GM19468 (cell line): ENCODE data around the gene ATP1B3.
"Not testable (repeated sequence)": the region's sequence is repeated elsewhere in the genome, so short reads cannot be mapped to it uniquely, and the experiment has no call there.

Experiments
- ATAC-seq: cut with Tn5 transposase; IDR thresholded peaks from one replicate; pipeline ENCODE4 v1.9.1; 2021; ENCODE audit warnings: mild to moderate bottlenecking, moderate library complexity, moderate number of reproducible peaks; ENCODE audit not compliant: unreplicated experiment; ENCODE audit errors: extremely low read depth

ATP1B3 gene

DNA sequence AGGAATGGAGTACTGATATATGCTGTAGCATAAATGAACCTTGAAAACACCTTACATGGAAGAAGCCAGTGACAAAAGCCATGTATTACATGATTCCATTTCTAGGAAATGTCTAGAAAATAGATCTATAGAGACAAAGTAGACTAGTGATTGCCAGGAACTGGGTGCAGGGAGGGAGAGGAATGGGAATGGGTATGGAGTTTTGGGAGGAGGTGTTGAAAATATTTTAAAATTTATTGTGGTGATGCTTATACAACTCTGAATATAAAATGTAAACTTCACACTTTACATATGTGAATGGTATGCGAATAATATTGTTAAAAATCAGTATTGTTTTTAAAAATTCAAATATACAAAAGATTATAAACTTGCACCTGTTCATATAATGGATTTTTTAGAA, 22.5 kb downstream of the ATP1B3 start:
- no peak for ATAC-seq

DNA sequence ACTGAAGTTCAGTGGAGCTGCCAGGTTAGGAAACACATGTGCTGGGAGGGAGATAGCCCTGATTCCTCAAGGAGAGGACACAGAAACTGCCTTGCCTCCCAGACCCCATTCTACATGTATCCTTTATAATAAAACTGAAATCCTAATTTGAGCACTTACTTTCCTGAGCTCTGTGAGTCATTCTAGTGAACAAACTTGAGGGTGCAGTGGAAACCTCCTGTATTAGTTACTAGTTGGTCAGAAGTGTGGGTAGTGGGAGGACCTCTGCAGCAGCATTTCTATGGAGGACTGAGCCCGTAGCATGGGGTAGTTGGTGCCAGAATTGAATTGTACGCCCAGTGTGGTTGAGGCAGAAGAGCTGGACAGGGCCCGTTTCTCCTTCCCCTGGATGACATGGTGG, 23.9 kb downstream of the ATP1B3 start:
- ATAC-seq, result no peak

DNA sequence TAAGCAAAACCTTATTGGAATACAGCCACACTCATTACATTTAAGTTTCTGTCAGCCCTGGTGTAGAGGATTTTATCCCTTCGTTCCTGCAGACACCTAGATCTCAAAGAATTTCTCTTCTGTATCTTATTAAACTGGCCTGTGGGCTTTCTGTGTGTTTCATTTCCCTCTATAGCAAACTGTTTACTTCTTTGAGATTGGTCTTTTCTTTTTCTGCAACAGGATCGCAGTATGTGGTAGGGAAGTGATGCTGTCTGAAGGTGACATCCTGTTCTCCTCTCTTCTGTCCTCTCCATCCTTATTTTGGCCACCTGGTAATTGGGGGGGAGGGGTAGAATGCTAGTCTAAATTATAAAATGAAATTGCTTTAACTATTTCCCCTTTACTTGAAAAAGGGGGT, 25.5 kb downstream of the ATP1B3 start:
- no peak for ATAC-seq

DNA sequence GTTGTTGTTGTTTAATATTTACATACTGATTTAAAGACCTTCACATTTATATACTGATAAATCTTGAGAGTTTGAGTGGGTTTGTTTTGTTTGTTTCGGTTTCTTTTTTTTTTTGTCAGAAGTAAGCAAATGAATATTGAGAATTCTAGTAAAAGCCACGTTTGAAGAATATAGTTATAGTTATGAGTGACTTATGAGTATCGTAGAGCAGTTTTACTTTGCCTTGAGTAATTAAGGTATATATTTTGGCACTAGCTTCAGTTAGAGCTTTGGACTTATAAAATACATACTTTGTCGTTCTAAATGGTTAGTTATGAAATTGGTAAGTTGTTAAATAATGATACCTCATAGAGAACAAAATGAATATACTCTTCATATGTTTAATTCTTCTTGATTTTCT, 27.8 kb downstream of the ATP1B3 start:
- no peak for ATAC-seq

DNA sequence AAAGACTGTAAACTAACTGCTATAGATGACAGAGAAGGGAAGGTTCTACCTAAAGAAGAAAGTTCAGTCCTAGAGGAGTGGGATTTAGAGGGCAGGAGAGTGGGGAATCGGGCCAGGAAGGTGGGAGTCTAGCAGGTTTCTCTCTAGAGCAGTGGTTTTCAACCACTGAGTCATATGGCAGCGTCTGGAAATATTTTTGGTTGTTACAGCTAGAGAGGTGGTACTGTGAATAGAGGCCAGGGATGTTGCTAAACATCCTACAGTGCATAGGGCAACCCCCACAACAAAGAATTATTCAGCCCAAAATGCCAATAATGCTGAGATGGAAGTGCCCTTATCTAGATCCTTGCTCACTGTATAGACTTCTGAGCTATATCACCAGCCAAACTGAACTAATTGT, 28.7 kb downstream of the ATP1B3 start:
- ATAC-seq, result no peak

DNA sequence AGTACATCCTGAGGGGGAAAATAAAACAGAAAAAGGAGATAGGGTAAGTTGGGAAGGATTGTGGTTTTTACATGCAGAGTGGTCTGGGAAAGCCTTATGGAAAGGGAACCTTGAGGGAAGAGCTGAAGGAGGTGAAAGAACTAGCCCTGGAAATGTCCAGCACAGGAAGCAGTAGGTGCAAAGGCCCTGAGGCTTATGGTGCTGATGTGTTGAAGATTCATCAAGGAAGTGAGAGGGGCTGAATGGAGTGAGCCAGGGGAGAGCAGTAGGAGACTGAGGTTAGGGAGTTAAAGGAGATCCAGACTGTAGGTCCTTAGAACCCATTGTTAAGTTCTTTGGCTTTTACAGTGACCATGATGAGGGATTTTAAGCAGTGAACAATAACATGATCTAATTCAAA, 33.0 kb downstream of the ATP1B3 start:
- ATAC-seq, result no peak

DNA sequence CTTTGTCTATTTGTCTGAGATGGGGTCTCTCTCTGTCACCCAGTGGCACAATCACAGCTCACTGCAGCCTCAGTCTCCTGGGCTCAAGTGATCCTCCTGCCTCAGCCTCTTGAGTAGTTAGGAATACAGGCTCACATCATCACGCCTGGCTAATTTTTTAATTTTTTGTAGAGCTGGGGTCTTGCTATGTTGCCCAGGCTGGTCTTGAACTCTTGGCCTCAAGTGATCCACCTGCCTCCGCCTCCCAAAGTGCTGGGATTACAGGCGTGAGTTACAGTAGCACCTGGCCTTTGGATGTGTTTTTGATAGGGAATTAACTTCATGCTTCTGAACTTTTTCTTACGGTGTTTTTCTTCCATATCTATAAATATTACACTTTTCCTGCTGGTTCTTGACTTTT, 33.5 kb downstream of the ATP1B3 start:
- ATAC-seq, result not testable (repeated sequence)

DNA sequence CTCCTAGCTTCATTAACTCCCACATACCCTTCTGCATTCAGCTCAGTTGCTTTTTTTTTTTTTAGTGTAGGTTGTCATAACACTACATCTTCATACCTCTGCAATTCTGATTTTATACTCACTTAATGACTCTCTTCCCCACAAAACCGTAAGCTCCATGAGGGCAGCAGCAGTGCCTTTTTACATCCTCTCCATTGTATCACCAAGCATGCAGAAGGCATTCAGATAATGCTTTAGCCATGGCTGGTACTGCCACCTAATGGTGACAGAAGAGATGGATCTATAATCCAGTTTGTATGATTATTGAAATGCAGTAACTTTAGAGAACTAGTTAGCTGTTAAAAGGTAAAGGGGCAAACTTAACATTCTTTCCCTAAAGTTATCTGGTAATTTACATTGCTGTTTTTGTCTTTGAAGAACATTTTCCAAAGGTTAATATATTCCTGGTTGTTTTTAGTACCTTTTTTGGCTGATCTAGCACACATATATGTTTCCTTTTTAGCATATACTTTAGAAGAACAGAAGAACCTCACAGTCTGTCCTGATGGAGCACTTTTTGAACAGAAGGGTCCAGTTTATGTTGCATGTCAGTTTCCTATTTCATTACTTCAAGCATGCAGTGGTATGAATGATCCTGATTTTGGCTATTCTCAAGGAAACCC, 36.8 kb downstream of the ATP1B3 start:
- no peak for ATAC-seq

DNA sequence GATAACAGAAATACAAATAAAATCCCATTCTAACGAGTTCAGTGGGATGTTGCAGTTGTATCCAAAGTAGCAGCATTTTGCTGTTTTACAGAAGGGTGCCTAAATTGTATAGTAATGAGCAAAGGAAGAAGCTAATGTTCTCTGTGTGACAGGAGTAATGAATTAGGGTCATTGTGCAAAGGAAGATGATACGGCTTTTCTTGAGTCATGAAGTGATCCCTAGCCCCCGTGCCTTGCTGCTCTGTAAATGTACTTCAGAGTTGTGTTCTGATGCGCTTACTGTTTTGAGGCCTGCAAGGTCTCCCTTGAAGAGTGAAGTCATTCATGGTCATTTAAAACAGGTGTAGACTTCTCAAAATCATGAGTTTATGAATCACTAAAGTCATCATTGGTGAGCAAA, 37.9 kb downstream of the ATP1B3 start:
- no peak for ATAC-seq

DNA sequence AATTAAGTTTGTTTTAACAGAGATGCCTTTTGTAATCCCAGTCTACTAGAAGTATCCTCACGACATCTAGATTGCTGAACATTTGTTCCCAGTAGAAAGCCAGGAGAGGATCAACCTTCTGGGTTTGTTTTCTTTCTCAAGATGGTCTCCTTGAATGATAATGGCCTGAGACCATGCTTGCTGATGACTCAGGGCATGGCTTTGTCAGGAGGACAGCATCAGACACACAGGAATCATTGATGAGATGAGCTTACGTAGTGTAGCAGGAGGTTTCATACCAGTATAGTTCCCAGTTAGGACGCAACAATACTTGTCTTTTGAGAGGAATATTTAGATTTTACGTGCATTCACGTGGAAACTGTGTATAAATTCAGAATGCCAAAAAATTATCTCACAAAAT, 38.6 kb downstream of the ATP1B3 start:
- ATAC-seq, result no peak

DNA sequence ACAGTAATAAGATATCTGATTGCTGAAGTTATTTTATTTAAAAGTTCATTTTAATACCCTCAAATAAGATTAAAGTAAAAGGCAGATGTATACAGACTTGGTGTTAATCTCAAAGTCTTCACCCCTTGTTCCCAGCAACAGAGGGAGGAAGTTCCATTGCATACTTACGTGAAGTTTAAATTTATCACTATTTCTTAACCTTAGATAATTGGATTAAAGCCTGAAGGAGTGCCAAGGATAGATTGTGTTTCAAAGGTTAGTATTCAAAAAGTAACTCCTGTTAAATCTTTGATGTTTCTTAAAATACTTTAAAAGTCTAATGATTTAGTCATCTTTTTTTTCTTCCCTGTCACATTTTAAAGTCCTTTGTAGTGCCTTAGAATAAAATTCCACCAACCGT, 39.3 kb downstream of the ATP1B3 start:
- no peak for ATAC-seq

DNA sequence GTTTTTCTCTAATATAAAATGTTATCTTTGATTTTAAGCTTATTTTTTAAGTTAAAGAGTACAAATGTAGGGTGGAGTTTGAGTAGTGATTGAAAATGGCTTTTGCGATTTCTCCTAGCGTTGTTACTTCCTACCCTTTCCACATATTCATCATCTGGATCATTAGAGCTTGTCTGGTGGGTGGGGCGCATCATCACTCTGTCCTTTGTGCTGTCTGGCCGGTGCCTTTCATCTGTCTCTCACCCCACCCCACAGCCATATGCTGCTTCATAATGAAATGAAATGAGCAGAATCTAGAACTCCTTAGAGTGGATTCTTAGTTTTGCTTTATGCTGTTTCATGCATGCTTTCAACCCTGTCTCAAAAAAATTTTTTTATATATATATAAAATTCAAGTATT, 44.3 kb downstream of the ATP1B3 start:
- ATAC-seq, result no peak

DNA sequence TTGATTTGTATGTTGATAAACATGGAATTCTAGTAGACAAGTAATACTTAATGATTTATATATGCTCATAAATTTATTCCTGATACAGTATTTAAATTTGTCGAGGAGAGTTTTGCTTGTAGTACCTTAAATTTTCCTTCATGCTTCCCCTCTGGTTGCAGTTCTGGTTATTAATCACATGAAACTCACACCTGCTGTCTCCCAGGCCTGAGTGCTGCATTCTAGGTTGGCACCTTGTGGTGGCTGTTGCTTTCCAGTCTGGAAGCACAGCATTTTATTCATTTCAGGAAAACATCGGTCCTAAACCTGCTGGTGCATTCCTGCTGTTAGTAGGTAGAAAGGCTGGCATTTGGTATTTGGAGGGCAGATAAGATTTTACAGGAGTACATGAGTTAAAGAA, 44.9 kb downstream of the ATP1B3 start:
- no peak for ATAC-seq

DNA sequence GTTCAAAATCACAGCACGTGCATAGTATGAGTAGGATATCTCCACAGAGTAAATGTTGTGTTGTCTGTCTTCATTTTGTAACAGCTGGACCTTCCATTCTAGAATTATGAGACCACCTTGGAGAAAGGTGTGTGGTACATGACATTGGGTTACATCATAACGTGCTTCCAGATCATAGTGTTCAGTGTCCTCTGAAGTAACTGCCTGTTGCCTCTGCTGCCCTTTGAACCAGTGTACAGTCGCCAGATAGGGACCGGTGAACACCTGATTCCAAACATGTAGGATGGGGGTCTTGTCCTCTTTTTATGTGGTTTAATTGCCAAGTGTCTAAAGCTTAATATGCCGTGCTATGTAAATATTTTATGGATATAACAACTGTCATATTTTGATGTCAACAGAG, 49.2 kb downstream of the ATP1B3 start:
- not testable (repeated sequence) for ATAC-seq

DNA sequence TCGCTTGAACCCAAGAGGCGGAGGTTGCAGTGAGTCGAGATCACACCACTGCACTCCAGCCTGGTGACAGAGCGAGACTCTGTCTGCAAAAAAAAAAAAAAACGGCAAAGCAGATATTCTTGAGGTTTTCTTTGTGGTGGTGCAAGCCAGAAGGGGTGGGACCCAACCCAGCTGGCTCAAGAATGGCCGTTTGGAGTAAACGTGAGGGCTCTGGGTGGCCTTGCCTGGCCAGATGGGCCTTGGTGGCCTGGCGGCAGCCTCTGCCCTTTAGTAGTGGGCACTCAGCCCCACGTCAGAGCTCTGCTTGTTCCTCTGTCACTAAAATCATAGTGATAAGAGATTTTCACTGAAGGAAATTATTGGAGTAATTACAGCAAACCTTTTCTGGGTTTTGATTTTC, 50.5 kb downstream of the ATP1B3 start:
- ATAC-seq, result no peak

DNA sequence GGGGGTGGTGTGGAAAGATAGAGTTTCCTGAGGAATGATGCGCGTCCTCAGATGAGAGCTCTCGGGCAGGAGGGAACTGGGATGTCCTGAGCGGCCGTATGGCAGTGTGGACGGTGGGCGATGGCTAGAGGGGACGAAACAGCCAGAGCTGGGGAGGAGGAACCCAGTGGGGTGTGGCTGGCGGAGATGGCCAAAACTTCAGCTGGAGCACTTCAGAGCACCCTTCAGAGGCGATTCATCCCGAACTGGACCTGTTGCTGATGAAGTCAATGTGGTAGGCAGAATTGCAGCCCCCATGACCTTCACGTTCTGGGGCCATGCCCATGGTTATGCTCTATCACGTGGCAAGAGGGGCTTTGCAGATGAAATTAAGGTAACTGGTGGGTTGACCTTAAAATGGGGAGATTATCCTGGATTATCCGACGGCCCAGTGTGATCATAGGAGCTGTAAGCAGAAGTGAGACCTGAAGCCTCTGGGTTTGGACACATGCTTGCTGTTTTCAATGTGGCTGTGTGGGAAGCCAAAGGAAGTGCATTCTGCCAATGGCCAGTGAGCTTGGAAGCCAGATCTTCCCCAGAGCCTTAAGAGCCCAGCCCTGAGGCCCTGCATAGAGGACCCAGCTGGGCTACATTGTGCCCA, 52.3 kb downstream of the ATP1B3 start:
- ATAC-seq, result no peak

DNA sequence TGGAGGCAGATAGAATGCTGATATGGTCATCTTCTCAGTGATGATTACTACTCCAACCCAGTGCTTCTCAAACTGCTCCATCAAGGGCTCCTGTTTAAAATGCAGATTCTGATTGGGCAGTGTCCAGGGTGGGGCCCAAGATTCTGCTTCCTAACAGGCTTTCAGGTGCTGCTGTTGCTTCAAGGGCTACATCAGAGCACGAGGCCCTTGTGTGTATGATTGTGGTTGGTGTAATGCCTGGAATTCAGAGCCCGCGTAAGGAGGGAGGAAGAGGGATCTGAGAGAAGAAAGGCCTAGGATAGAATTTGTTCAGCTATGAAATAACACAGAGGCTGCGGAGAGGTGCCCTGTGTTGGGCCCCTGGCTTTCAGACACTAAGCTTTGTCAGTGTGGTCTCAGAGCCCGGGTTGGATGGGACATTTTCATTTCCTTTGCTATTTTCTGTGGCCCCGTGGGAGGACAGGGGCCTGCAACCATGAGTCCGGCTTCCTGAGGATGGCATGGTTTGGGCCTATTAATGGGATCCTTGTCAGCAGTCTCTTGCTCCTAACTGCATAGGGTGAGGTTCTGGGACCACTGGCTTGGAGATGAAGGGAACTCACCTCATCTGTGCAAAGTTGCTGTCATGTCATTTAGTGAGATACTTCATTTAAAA, 53.0 kb downstream of the ATP1B3 start:
- no peak for ATAC-seq

DNA sequence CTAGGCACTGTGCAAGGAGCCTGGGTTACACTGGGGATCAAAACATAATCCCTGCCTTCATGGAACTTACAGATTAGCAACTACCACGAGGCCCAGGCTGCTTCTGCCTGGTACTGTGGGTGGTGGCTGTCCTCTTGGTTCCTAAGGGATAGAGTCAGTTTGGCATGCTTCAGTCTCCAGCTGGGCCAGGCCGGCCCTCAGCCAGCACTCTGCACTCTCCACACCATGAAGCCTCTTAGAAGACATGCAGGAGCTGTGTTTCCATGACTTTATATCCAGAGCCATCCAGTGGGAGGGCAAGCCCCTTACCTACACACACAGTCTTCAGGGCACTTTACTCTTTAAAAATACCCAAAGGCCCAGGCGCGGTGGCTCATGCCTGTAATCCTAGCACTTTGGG, 54.4 kb downstream of the ATP1B3 start:
- no peak for ATAC-seq

DNA sequence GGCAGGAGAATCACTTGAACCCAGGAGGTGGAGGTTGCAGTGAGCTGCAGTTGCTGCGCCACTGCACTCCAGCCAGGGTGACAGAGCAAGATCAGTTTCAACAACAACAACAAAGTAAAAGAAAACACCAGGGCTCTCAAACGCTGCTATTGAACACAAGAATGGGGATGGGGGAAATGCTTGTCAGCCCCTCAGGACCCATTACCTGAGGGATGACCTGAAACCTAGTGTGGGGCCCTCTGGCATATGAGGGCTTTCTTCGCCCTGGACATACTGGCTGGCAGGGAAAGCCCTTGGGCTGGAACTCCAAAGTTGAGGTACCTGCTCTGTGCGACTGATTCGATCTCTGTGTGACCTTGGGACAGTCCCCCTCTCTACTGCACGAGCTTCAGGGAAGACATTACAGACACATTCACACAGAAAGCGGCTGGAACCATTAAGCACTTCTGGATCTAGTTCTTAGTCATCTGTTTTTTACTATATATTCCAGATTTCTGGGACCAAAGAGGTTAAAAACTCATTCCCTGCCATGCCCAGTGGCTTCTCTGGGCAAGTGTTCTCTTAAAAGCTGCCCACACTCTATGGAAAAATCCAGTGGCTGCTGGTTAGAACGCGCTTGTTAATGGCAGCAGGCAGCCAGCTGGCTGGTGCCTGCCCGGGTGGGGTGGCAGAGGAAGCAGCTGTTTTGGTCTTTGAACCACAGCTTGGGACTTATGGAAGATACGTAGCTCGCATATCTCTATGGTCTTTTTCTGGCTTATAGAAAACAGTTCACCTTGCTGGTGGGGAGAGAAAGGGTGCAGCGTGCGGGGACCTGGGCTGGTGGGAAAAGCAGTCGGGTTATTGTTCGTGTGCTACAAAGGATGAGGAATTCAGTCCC, 57.2 kb downstream of the ATP1B3 start:
- no peak for ATAC-seq

DNA sequence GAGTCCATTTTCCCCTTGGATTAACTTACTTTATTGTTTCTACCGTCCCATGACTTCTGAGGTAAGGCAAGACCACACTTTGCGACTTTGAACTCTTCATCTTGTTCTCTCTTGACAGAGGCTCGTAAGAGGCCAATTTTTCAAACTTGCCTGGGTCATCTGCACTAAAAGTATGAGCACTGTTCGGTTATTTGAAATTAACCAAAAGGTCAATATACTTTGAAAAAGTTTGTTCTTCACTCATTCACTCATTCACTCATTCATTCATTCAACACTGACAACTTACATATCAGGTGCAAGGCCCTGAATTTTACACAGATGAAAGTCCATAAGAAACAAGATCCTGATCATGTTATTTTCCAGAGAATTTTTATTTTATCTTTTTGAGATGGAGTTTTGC, 57.9 kb downstream of the ATP1B3 start:
- ATAC-seq, result no peak

DNA sequence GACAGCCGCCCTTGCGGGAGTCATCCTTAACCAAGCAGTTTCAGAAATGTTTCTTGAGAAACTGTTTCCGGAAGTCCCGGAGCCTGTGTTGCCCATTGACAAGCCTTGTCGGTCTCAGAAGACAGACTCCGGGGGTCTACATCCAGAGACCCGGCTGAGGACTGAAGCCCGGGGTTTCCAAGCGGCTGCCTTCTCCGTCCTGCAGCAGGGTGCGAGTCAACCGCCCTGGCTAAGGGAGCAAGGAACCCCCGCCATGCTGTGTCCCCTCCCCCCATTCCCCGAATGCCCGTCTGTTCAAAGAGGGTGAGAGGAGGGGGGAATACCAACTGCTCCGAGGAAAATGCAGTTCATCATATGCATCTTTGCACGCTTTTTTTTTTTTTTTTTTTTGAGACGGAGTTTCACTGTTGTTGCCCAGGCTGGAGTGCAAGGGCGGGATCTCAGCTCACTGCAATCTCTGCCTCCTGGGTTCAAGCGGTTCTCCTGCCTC, 61.6 kb downstream of the ATP1B3 start:
- ATAC-seq, result no peak
